H1 (cell line): ENCODE results near the gene TTBK1. TPM values are rescaled to one million over a fixed set of nuclear protein-coding genes. Genes with fewer than 3 reads are reported as not detected.

ENCODE experiments used
- CTCF ChIA-PET: fragments of 300-600 bp; sonication (Branson Sonifier 250); formaldehyde crosslinking; loops from one replicate; lab custom pipeline; 2021; ENCODE audit not compliant: partially characterized antibody; lab: Charles Lee
- POLR2A ChIA-PET: fragments of 300-600 bp; sonication (Branson Sonifier 250); formaldehyde crosslinking; loops from one replicate; lab custom pipeline; 2021; ENCODE audit warnings: inconsistent platforms; ENCODE audit not compliant: partially characterized antibody; lab: Charles Lee
- DNase-seq, 2 experiments: peaks; one replicate each; pipeline versions ENCODE4 v3.0.0 to v3.0.0-alpha.2; 2010 to 2022; ENCODE audit warnings: low spot score in 2 of 2, low read depth in 1 of 2, mixed read lengths in 1 of 2
- FAIRE-seq: peaks from 2 replicates; lab custom pipeline; 2011; peaks lifted over from hg19 to GRCh38; lab: Jason Lieb, UNC
- H2AFZ ChIP-seq: 2 replicates; pipeline ENCODE4 v1.8.1; 2012; ENCODE audit warnings: low read length, inconsistent platforms
- H2AK5ac ChIP-seq: 2 replicates; pipeline ENCODE4 v1.6.1; 2013; ENCODE audit warnings: low read depth, low read length
- H2BK120ac ChIP-seq: replicated peaks from 2 replicates; pipeline ENCODE3; 2013; ENCODE audit warnings: low read depth, low read length, inconsistent platforms
- H2BK12ac ChIP-seq: 2 replicates; pipeline ENCODE4 v1.6.1; 2013; ENCODE audit warnings: low read depth, low read length
- H2BK15ac ChIP-seq: 2 replicates; pipeline ENCODE4 v1.6.1; 2013; ENCODE audit warnings: low read length
- H2BK20ac ChIP-seq: 2 replicates; pipeline ENCODE4 v1.6.1; 2013; ENCODE audit warnings: low read length
- H2BK5ac ChIP-seq: 2 replicates; pipeline ENCODE4 v1.6.1; 2013; ENCODE audit warnings: low read depth, low read length
- H3K14ac ChIP-seq: 2 replicates; pipeline ENCODE4 v1.6.1; 2013; ENCODE audit warnings: inconsistent platforms; ENCODE audit not compliant: insufficient read length
- H3K18ac ChIP-seq: 2 replicates; pipeline ENCODE4 v1.6.1; 2013; ENCODE audit warnings: low read length; ENCODE audit errors: extremely low read depth
- H3K23ac ChIP-seq: 2 replicates; pipeline ENCODE4 v1.6.1; 2013; ENCODE audit warnings: inconsistent platforms; ENCODE audit not compliant: insufficient read length
- H3K23me2 ChIP-seq: 2 replicates; pipeline ENCODE4 v1.6.1; 2013; ENCODE audit warnings: low read depth, low read length
- H3K27ac ChIP-seq: 2 replicates; pipeline ENCODE4 v1.6.1; 2011; ENCODE audit warnings: low read depth, low read length, inconsistent platforms
- H3K27me3 ChIP-seq, 4 experiments: replicated peaks in 1 of 4; 1 replicate in 1 of 4; 2 replicates in 3 of 4; pipeline versions ENCODE4 v1.6.1 to v1.8.1; 2011 to 2013; ENCODE audit warnings: low read length in 3 of 4, mild to moderate bottlenecking in 3 of 4, inconsistent platforms in 2 of 4, mixed read lengths in 2 of 4, moderate library complexity in 1 of 4; ENCODE audit not compliant: control insufficient read depth in 3 of 4, insufficient read depth in 3 of 4; ENCODE audit errors: extremely low read depth in 1 of 4
- H3K36me3 ChIP-seq, 4 experiments: 2 replicates each; pipeline versions ENCODE4 v1.6.1 to v1.8.1; 2011 to 2013; ENCODE audit warnings: mild to moderate bottlenecking in 4 of 4, low read length in 3 of 4, moderate library complexity in 2 of 4, control low read depth in 1 of 4, inconsistent platforms in 1 of 4; ENCODE audit not compliant: insufficient read depth in 4 of 4, control insufficient read depth in 2 of 4
- H3K4ac ChIP-seq: replicated peaks from 2 replicates; pipeline ENCODE3; 2013; ENCODE audit warnings: low read length, low read depth, mixed read lengths, inconsistent platforms; ENCODE audit not compliant: insufficient read length
- H3K4me1 ChIP-seq, 4 experiments: replicated peaks in 1 of 4; 1 replicate in 1 of 4; 2 replicates in 3 of 4; pipeline versions ENCODE4 v1.6.1 to v1.8.1; 2011 to 2013; ENCODE audit warnings: low read length in 3 of 4, inconsistent platforms in 2 of 4, mixed read lengths in 1 of 4; ENCODE audit not compliant: insufficient read depth in 4 of 4, control insufficient read depth in 3 of 4
- H3K4me2 ChIP-seq, 2 experiments: 2 replicates each; pipeline versions ENCODE4 v1.6.1 to v1.8.1; 2011 to 2013; ENCODE audit warnings: low read depth in 2 of 2, low read length in 2 of 2, control low read depth in 1 of 2, inconsistent platforms in 1 of 2, mild to moderate bottlenecking in 1 of 2; ENCODE audit not compliant: insufficient read depth in 1 of 2
- H3K4me3 ChIP-seq, 4 experiments: fragments of 200-600, 300-600 bp in 1 of 4; sonication (generic), shearing (Covaris generic), sonication (Bioruptor Twin) in 1 of 4; 2 replicates each; pipeline versions ENCODE4 v1.5.1 to v1.8.1; 2011 to 2016; ENCODE audit warnings: low read length in 4 of 4, low read depth in 3 of 4, control low read depth in 2 of 4, inconsistent platforms in 2 of 4, mild to moderate bottlenecking in 2 of 4, mixed read lengths in 1 of 4, moderate library complexity in 1 of 4; ENCODE audit not compliant: insufficient read depth in 2 of 4; ENCODE audit errors: extremely low read depth in 1 of 4
- H3K56ac ChIP-seq: replicated peaks from 2 replicates; pipeline ENCODE3; 2013; ENCODE audit warnings: low read depth, mild to moderate bottlenecking, mixed read lengths, low read length, inconsistent platforms; ENCODE audit not compliant: insufficient read length
- H3K79me1 ChIP-seq: 2 replicates; pipeline ENCODE4 v1.6.1; 2013; ENCODE audit warnings: low read depth, low read length, control low read depth
- H3K79me2 ChIP-seq, 2 experiments: 2 replicates each; pipeline versions ENCODE4 v1.6.1 to v1.8.1; 2012 to 2013; ENCODE audit warnings: low read length in 2 of 2, mild to moderate bottlenecking in 2 of 2, inconsistent platforms in 1 of 2; ENCODE audit not compliant: insufficient read depth in 2 of 2, control insufficient read depth in 1 of 2
- H3K9ac ChIP-seq, 4 experiments: replicated peaks in 1 of 4; 1 replicate in 1 of 4; 2 replicates in 3 of 4; pipeline versions ENCODE4 v1.6.1 to v1.8.1; 2011 to 2013; ENCODE audit warnings: low read depth in 3 of 4, low read length in 3 of 4, control low read depth in 2 of 4, mild to moderate bottlenecking in 2 of 4, moderate library complexity in 2 of 4, inconsistent platforms in 1 of 4; ENCODE audit errors: extremely low read depth in 1 of 4
- H3K9me3 ChIP-seq, 2 experiments: 2 replicates each; pipeline versions ENCODE4 v1.6.1 to v1.8.1; 2012 to 2013; ENCODE audit warnings: mild to moderate bottlenecking in 2 of 2, moderate library complexity in 2 of 2, control low read depth in 1 of 2, inconsistent platforms in 1 of 2, low read depth in 1 of 2, low read length in 1 of 2, mixed read lengths in 1 of 2; ENCODE audit not compliant: insufficient read depth in 2 of 2
- H4K20me1 ChIP-seq, 2 experiments: replicated peaks in 1 of 2; 2 replicates each; pipeline versions ENCODE3 to v1.8.1; 2011 to 2013; ENCODE audit warnings: inconsistent platforms in 2 of 2, low read length in 2 of 2, mild to moderate bottlenecking in 1 of 2; ENCODE audit not compliant: insufficient read depth in 2 of 2, control insufficient read depth in 1 of 2
- H4K5ac ChIP-seq: 2 replicates; pipeline ENCODE4 v1.6.1; 2013; ENCODE audit warnings: low read length, low read depth, mixed read lengths, inconsistent platforms; ENCODE audit not compliant: insufficient read length
- H4K8ac ChIP-seq: 2 replicates; pipeline ENCODE4 v1.8.0; 2013; ENCODE audit warnings: mild to moderate bottlenecking, moderate library complexity, low read length, inconsistent platforms; ENCODE audit not compliant: insufficient read depth; ENCODE audit errors: extremely low read depth
- H4K91ac ChIP-seq: replicated peaks from 2 replicates; pipeline ENCODE3; 2013; ENCODE audit warnings: low read length, mixed read lengths, inconsistent platforms; ENCODE audit not compliant: insufficient read length
- CBX5 ChIP-seq: fragments of 300-800, 300-1000 bp; sonication (generic); IDR thresholded peaks from 2 replicates; pipeline ENCODE4 v1.7.1; 2016; ENCODE audit warnings: antibody characterized with exemption, low read length, low read depth
- CHD1 ChIP-seq: IDR thresholded peaks from 2 replicates; pipeline ENCODE4 v1.6.1; 2012; ENCODE audit warnings: low read depth, low read length, improper control_type of control experiment
- CHD2 ChIP-seq: IDR thresholded peaks from 2 replicates; pipeline ENCODE4 v1.6.1; 2012; ENCODE audit warnings: low read length, improper control_type of control experiment
- E2F6 ChIP-seq: IDR thresholded peaks from 2 replicates; pipeline ENCODE4 v1.6.1; 2012; ENCODE audit warnings: inconsistent platforms
- EZH2 ChIP-seq: fragments of 200-600 bp; sonication (generic); IDR thresholded peaks from 2 replicates; pipeline ENCODE4 v1.7.1; 2012; ENCODE audit warnings: low read depth, mild to moderate bottlenecking, moderate library complexity, low read length, inconsistent platforms; ENCODE audit not compliant: severe bottlenecking
- HDAC2 ChIP-seq, 2 experiments: fragments of 300-600 bp in 1 of 2; sonication (generic) in 1 of 2; IDR thresholded peaks; 2 replicates each; pipeline ENCODE4 v1.6.1; 2011 to 2012; ENCODE audit warnings: low read depth in 2 of 2, low read length in 2 of 2, mild to moderate bottlenecking in 2 of 2, moderate library complexity in 2 of 2, borderline replicate concordance in 1 of 2, inconsistent platforms in 1 of 2
- KDM1A ChIP-seq: fragments of 200-600, 300-600 bp; sonication (generic); IDR thresholded peaks from 2 replicates; pipeline ENCODE4 v1.7.1; 2016; ENCODE audit warnings: mild to moderate bottlenecking, low read length, borderline replicate concordance
- POLR2A ChIP-seq, 2 experiments: IDR thresholded peaks; 1 replicate in 1 of 2; 2 replicates in 1 of 2; pipeline ENCODE4 v1.6.1; 2011; ENCODE audit warnings: low read depth in 2 of 2, low read length in 2 of 2, mild to moderate bottlenecking in 2 of 2; ENCODE audit errors: control extremely low read depth in 1 of 2
- RAD21 ChIP-seq, 2 experiments: IDR thresholded peaks in 1 of 2; conservative IDR thresholded peaks in 1 of 2; 2 replicates each; pipeline ENCODE4 v1.6.1; 2011; ENCODE audit warnings: low read depth in 2 of 2, low read length in 2 of 2, improper control_type of control experiment in 1 of 2, inconsistent platforms in 1 of 2, mild to moderate bottlenecking in 1 of 2, moderate library complexity in 1 of 2
- RXRA ChIP-seq: IDR thresholded peaks from 2 replicates; pipeline ENCODE4 v1.6.1; 2011; ENCODE audit warnings: low read depth, mild to moderate bottlenecking, low read length, moderate library complexity; ENCODE audit not compliant: insufficient read depth
- SIN3A ChIP-seq, 2 experiments: IDR thresholded peaks in 1 of 2; conservative IDR thresholded peaks in 1 of 2; 2 replicates each; pipeline ENCODE4 v1.6.1; 2011 to 2012; ENCODE audit warnings: low read length in 2 of 2, improper control_type of control experiment in 1 of 2, low read depth in 1 of 2, mild to moderate bottlenecking in 1 of 2
- SIX5 ChIP-seq: IDR thresholded peaks from 2 replicates; pipeline ENCODE4 v1.6.1; 2011; ENCODE audit warnings: mild to moderate bottlenecking, low read depth, low read length
- TBP ChIP-seq: IDR thresholded peaks from 2 replicates; pipeline ENCODE4 v1.6.1; 2011; ENCODE audit warnings: low read depth, low read length, improper control_type of control experiment
- WGBS, 2 experiments: shearing (Covaris generic) in 1 of 2; methylation state at CpG; one replicate each; pipeline versions ENCODE4 v1.1.6 to v1.1.7; 2013 to 2015; ENCODE audit warnings: low lambda C conversion rate in 2 of 2, mixed read lengths in 2 of 2, inconsistent platforms in 1 of 2, low coverage in 1 of 2, missing lambda C conversion rate in 1 of 2; ENCODE audit not compliant: insufficient replicate concordance in 2 of 2, insufficient coverage in 1 of 2, insufficient read length in 1 of 2; ENCODE audit errors: extremely low coverage in 1 of 2, missing lambda C conversion rate in 1 of 2; 5-methylcytosine and 5-hydroxymethylcytosine counted together
- polyA plus RNA-seq, 7 experiments: library from polyadenylated mRNA; depleted of rRNA in 3 of 7; stranded (reverse) in 5 of 7; unstranded in 2 of 7; fragments of >200 nt in 5 of 7; fragments of 200-250 nt in 2 of 7; gene quantifications; 1 replicate in 5 of 7; 2 replicates in 1 of 7; 4 replicates in 1 of 7; pipeline versions ENCODE4 v1.2.1 to v1.2.3, GENCODE V29; 2011 to 2013; ENCODE audit warnings: missing spikeins in 2 of 7, mixed read lengths in 2 of 7
- total RNA-seq: library from RNA; stranded (reverse); fragmentation: NEBNext Ultra II Directional; extraction: Animal tissue kit (Norgen Biotek cat#: 25700); gene quantifications from 2 replicates; pipeline ENCODE4 v1.2.1, GENCODE V29; 2021

Gene TTBK1
- total and polyA plus RNA-seq, 2 of the 8 experiments (the other 6 are each of a cell fraction or from before 2014, with no cell fraction given) = 0.53 to 1.6 TPM

DNA sequence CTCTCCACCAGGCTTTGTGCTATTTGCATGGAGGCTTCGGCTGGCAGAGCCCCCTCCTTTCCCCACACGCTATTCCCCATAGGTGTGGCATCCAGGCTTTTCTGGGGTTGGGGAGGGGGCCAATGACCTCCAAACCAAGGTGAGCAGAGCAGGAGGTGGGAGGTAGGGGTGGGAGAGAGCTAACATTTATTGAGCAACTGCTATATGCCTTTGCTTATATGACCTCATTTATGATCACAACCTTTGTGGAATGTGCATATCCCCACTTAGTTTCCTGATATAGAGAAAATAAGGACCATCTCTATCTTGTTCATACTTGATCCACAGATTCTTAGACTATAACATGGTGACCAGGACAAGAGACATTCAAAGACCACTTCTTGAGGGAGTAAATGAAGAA, 37.0 kb downstream of the TTBK1 start:
- Histone ChIP-seq H4K8ac (no peak overlapping the region), H3K27ac (no peak overlapping the region), H2BK120ac (no peak overlapping the region), H3K9ac (no peak overlapping the region), H4K20me1 (no peaks in the 10 kb centered on the region), H4K5ac (no peak overlapping the region), H3K27me3 (peaks cover 3 to 29% (median 22%) of the 10 kb centered on the region in 4 experiments; a peak in 6 of 7 replicates), H2AK5ac (no peak overlapping the region), H3K9me3 (no peaks in the 10 kb centered on the region), H3K56ac (no peak overlapping the region), H3K23me2 (peaks cover 6% of the 10 kb centered on the region), H3K79me2 (no peaks in the 10 kb centered on the region), H3K79me1 (no peaks in the 10 kb centered on the region), H3K14ac (no peak overlapping the region), H2BK5ac (no peak overlapping the region), H3K36me3 (no peaks in the 10 kb centered on the region), H2AFZ (no peak overlapping the region), H3K4me2 (no peak overlapping the region), H2BK20ac (no peak overlapping the region), H4K91ac (no peak overlapping the region), H3K4me3 (no peak overlapping the region), H2BK12ac (no peak overlapping the region), H3K23ac (no peak overlapping the region), H3K4me1 (peaks cover 4 to 27% (median 17%) of the 10 kb centered on the region in 4 experiments), H3K18ac (no peak overlapping the region), H2BK15ac (no peak overlapping the region), H3K4ac (no peak overlapping the region)
- CTCF ChIA-PET = interaction anchor here (1.0 to 3.9 kb wide), 7 partner anchors 9 to 227 kb away, joined by 3 to 20 read pairs (median 3); no protein-coding TSS in a partner anchor
- POLR2A ChIA-PET = interaction anchor here (0.8 to 1.1 kb wide), 2 partner anchors 16 to 18 kb away, joined by 3 read pairs; partner anchors contain the start of gene SLC22A7
- DNase-seq = no peak
- FAIRE-seq = no peak
- 78% methylated on average over 2 of the region's 2 CpGs; no CpG with 5 or more reads in 1 of the 2 experiments for WGBS, 2 experiments
- no peak for TF ChIP-seq CHD2
- no peak for TF ChIP-seq TBP
- no peak for TF ChIP-seq EZH2
- TF ChIP-seq CBX5 = no peak
- TF ChIP-seq KDM1A = no peak
- no peak for TF ChIP-seq E2F6
- TF ChIP-seq RAD21 (IDR thresholded peaks at IDR 0.05 in 1 of 2, conservative IDR thresholded peaks at IDR 0.05 in 1 of 2; ENCODE audit: low read depth in 2 of 2, low read length in 2 of 2) = no peak
- no peak for TF ChIP-seq SIN3A (conservative IDR thresholded peaks at IDR 0.05 in 1 of 2, IDR thresholded peaks at IDR 0.05 in 1 of 2; ENCODE audit: low read depth in 1 of 2, low read length in 2 of 2)
- TF ChIP-seq SIX5 = no peak
- TF ChIP-seq HDAC2 (IDR thresholded peaks at IDR 0.05; ENCODE audit: borderline replicate concordance in 1 of 2, low read depth in 2 of 2, low read length in 2 of 2) = no peak
- TF ChIP-seq POLR2A (IDR thresholded peaks at IDR 0.05; ENCODE audit: control extremely low read depth in 1 of 2, low read depth in 2 of 2, low read length in 2 of 2) = no peak
- no peak for TF ChIP-seq RXRA
- no peak for TF ChIP-seq CHD1
